ENCODE data around the gene MKLN1.

DNA sequence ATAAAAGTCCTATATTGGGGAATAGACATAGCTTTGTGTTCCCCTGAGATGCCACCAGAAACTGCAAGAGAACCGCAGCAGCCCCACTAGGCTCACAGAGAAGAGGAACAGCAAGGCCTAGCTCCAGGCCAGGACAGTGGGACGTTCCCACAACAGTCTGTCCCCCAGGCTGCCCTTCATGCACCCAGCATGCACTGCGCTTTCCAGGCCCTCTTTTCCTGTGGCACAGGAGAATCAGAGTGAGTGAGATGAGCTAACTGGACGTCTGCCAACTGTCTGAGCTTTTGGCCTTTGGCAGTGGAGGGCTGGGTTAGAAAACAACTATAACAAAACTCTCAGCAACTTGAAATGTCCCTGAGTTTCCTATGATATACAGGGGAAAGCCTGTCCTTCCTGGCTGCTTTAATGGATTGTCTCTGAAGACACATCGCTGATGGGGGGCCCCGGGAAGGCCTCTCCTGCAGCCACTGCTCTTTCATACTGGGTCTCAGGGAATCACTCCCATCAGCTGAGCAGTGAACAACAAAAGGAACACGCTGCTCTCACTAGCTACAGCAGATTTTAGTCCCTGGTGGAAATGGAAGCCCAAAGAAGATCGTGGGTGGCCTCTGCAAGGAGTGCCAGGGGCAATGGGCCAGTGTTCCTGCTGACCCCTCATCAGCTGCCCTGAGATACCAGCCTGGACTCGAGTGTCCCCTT is 175.3 kb downstream of the MKLN1 start:
- TF ChIP-seq, protein P1, sequence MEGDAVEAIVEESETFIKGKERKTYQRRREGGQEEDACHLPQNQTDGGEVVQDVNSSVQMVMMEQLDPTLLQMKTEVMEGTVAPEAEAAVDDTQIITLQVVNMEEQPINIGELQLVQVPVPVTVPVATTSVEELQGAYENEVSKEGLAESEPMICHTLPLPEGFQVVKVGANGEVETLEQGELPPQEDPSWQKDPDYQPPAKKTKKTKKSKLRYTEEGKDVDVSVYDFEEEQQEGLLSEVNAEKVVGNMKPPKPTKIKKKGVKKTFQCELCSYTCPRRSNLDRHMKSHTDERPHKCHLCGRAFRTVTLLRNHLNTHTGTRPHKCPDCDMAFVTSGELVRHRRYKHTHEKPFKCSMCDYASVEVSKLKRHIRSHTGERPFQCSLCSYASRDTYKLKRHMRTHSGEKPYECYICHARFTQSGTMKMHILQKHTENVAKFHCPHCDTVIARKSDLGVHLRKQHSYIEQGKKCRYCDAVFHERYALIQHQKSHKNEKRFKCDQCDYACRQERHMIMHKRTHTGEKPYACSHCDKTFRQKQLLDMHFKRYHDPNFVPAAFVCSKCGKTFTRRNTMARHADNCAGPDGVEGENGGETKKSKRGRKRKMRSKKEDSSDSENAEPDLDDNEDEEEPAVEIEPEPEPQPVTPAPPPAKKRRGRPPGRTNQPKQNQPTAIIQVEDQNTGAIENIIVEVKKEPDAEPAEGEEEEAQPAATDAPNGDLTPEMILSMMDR (conservative IDR thresholded peaks at IDR 0.05): no peak
- no peak for TF ChIP-seq EZH2 (IDR thresholded peaks at IDR 0.05; ENCODE audit: low read depth)
